Immature natural killer cell (primary cell): Measurements from ENCODE around the gene DPEP3. TPM values are rescaled to one million over a fixed set of nuclear protein-coding genes. Genes with fewer than 3 reads are reported as not detected.
"Not testable (repeated sequence)": the region's sequence is repeated elsewhere in the genome, so short reads cannot be mapped to it uniquely, and the experiment has no call there.

ENCODE experiments used
- DNase-seq, 3 donors: peaks; one replicate each; pipeline ENCODE4 v3.0.0; 2022; ENCODE audit warnings: mixed read lengths in 1 of 3
- H3K27ac Mint-ChIP-seq, 6 donors: one replicate each; pipeline ENCODE4 v1.8.0; 2020; ENCODE audit warnings: mixed read lengths in 6 of 6, mild to moderate bottlenecking in 5 of 6, inconsistent platforms in 4 of 6, moderate library complexity in 3 of 6
- H3K27me3 Mint-ChIP-seq, 3 donors: one replicate each; pipeline ENCODE4 v1.8.0; 2020 to 2021; ENCODE audit warnings: low read depth in 3 of 3, mild to moderate bottlenecking in 3 of 3, mixed read lengths in 3 of 3, moderate library complexity in 3 of 3, inconsistent platforms in 1 of 3
- H3K36me3 Mint-ChIP-seq, 3 donors: one replicate each; pipeline ENCODE4 v1.8.0; 2020; ENCODE audit warnings: mixed read lengths in 3 of 3, inconsistent platforms in 2 of 3, mild to moderate bottlenecking in 2 of 3
- H3K4me1 Mint-ChIP-seq, 2 donors: one replicate each; pipeline ENCODE4 v1.8.0; 2020; ENCODE audit warnings: inconsistent platforms in 2 of 2, mild to moderate bottlenecking in 2 of 2, mixed read lengths in 2 of 2, moderate library complexity in 1 of 2
- H3K4me3 Mint-ChIP-seq, 5 donors: one replicate each; pipeline ENCODE4 v1.8.0; 2020; ENCODE audit warnings: mild to moderate bottlenecking in 5 of 5, mixed read lengths in 5 of 5, inconsistent platforms in 3 of 5, moderate library complexity in 3 of 5
- H3K9me3 Mint-ChIP-seq, 6 donors: one replicate each; pipeline ENCODE4 v1.8.0; 2020; ENCODE audit warnings: mild to moderate bottlenecking in 6 of 6, mixed read lengths in 6 of 6, inconsistent platforms in 4 of 6, moderate library complexity in 3 of 6
- polyA plus RNA-seq, 3 donors: library from polyadenylated mRNA; unstranded; fragments of 300-500 nt; fragmentation: Illumina TruSeq; gene quantifications; one replicate each; pipeline ENCODE4 v1.2.3, GENCODE V29; 2021

The DPEP3 gene
- polyA plus RNA-seq, 3 donors from 2014 or later: 0.11 TPM; not detected in 2

DNA sequence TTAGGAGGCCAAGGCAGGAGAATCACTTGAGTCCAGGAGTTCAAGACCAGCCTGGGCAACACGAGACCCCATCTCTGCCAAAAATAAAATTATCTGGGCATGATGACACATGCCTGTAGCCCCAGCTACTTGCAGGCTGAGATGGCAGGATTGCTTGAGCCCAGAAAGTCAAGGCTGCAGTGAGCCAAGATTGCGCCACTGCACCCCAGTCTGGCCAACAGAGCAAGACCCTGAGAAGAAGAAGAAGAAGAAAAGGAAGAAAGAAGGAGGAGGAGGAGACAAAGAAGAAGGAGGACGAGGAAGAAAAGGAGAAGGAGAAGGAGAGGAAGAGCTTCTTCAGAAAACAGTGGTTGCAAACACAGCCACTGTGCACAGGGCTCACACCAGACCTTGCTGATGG, 8.4 kb upstream of the DPEP3 start:
- H3K4me1 Mint-ChIP-seq: peaks cover 34 to 53% of the 10 kb centered on the region in 2 donors
- peaks cover 0 to 6% (median 0%) of the 10 kb centered on the region in 3 donors for H3K27me3 Mint-ChIP-seq
- DNase-seq: no peak
- H3K4me3 Mint-ChIP-seq: no peak overlapping the region
- H3K27ac Mint-ChIP-seq: peak overlapping the region in 3 of 6 donors; percentile 48 to 91 (median 53)
- H3K36me3 Mint-ChIP-seq: peaks cover 0 to 4% (median 0%) of the 10 kb centered on the region in 3 donors
- no peaks in the 10 kb centered on the region for H3K9me3 Mint-ChIP-seq

DNA sequence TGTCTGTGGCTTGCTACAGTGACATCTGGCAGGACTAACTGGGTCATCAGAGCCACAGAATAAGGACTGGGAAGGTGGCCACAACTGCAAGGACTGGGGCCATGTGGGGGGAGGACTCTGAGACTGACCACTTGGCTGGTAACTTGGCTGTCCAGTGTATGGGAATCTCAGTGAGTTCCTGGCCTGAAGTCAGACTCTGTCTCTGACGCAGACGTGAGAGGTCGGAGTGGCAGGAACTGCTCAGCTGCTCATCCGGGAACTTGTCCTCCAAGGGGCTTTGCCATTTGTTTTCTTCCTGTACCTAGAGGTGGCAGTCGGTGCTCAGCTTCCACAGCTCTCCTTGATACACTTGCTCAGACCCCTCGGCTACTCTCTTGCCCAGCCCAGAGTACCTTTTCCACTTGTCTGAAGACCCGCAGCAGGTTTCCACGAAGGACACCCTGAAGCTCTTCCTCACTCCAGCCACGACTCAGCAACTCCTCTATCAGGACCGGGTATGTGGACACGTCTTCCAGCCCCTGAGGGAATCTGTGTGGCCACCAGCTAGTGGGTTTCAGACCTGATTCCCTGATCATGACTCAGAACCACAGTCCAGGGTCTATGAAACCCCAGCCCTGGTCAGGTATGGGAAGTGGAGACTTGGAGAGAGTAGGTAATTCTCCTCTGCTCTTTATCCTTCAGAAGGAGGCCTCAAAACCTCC, 7.3 kb upstream of the DPEP3 start:
- Mint-ChIP-seq H3K4me3 (no peak overlapping the region), H3K27ac (peak overlapping the region in 4 of 6 donors; percentile 16 to 75 (median 50)), H3K9me3 (no peaks in the 10 kb centered on the region), H3K36me3 (peaks cover 0 to 4% (median 0%) of the 10 kb centered on the region in 3 donors), H3K27me3 (peaks cover 0 to 7% (median 2%) of the 10 kb centered on the region in 3 donors), H3K4me1 (peaks cover 34 to 56% of the 10 kb centered on the region in 2 donors)
- DNase-seq: no peak

DNA sequence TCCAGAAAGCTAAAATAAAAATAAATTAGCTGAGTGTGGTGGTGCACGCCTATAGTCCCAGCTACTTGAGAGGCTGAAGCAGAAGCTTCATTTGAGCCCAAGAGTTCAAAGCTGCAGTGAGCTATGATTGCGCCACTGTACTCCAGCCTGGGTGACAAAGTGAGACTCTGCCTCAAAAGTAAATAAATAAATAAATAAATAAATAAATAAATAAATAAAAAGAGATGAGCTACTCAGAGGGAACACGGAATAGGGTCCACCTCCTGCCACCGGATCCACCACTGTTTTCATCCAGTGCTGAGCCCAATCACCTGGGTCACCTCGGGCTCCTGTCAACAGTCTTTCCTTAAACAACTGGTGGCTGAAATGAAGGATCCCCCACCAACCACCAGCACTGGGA, 6.7 kb upstream of the DPEP3 start:
- Mint-ChIP-seq H3K27ac (no peak overlapping the region), H3K4me3 (no peak overlapping the region), H3K9me3 (no peaks in the 10 kb centered on the region), H3K27me3 (peaks cover 0 to 7% (median 2%) of the 10 kb centered on the region in 3 donors), H3K36me3 (peaks cover 0 to 4% (median 0%) of the 10 kb centered on the region in 3 donors), H3K4me1 (peaks cover 33 to 52% of the 10 kb centered on the region in 2 donors)
- DNase-seq: no peak

DNA sequence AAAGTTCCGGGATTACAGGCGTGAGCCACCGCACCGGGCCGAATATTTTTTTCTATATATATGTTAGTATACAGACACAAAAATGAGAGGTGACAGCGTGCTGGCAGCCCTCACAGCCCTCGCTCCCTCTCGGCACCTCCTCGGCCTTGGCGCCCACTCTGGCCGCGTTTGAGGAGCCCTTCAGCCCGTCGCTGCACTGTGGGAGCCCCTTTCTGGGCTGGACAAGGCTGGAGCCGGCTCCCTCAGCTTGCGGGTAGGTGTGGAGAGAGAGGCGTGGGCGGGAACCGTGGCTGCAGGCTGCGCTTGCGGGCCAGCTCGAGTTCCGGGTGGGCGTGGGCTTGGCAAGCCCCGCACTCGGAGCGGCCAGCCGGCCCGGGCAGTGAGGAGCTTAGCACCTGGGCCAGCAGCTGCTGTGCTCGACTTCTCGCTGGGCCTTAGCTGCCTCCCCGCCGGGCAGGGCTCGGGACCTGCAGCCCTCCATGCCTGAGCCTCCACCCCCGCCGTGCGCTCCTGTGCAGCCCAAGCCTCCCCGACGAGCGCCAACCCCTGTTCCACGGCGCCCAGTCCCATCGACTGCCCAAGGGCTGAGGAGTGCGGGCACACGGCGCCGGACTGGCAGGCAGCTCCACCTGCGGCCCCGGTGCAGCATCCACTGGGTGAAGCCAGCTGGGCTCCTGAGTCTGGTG, 1.9 kb upstream of the DPEP3 start:
- no peaks in the 10 kb centered on the region for H3K9me3 Mint-ChIP-seq
- no peaks in the 10 kb centered on the region for H3K36me3 Mint-ChIP-seq
- no peak overlapping the region for H3K4me3 Mint-ChIP-seq
- H3K4me1 Mint-ChIP-seq: peaks cover 22 to 23% of the 10 kb centered on the region in 2 donors
- no peak for DNase-seq
- peaks cover 0 to 7% (median 2%) of the 10 kb centered on the region in 3 donors for H3K27me3 Mint-ChIP-seq
- H3K27ac Mint-ChIP-seq: no peak overlapping the region

DNA sequence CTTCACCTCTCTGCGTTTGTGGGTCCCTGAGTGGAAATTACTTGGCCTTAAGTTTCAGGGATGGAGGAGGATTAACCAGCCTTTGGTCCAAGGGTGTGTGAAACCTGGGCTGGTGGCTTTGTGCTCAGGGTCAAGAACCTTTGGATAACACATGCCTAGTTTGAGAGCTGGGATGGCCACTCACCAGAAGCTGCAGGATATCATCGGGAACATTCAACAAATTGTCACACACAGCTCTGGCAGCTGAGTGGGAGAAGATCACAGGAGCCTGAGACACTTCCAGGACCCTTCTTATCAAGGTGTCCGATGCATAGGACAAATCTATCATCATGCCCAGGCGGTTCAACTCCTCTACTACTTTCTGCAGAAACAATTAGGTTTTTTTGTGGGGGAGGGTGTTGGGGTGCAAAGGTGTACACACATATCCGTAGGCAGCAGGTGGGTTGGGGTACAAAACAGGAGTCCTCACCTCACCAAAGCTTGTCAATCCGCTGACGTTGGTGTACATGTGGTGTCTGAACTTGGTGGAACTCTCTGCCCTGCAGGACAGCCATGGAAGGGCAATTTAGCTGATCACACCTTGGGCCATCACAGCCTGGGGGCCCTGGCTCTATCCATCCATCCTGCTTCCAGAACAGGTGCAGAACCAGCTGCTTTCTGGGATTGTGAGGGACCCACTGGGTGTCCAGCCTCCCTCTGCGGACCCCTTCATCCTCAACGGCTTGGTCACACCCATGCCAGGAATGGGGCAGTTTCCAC, 2.7 kb downstream of the DPEP3 start:
- H3K27ac Mint-ChIP-seq: peak overlapping the region in 1 of 6 donors; percentile 30
- H3K9me3 Mint-ChIP-seq: no peaks in the 10 kb centered on the region
- H3K4me1 Mint-ChIP-seq: no peaks in the 10 kb centered on the region
- H3K4me3 Mint-ChIP-seq: no peak overlapping the region
- peaks cover 0 to 1% (median 0%) of the 10 kb centered on the region in 3 donors for H3K27me3 Mint-ChIP-seq
- DNase-seq: no peak
- H3K36me3 Mint-ChIP-seq: no peaks in the 10 kb centered on the region

DNA sequence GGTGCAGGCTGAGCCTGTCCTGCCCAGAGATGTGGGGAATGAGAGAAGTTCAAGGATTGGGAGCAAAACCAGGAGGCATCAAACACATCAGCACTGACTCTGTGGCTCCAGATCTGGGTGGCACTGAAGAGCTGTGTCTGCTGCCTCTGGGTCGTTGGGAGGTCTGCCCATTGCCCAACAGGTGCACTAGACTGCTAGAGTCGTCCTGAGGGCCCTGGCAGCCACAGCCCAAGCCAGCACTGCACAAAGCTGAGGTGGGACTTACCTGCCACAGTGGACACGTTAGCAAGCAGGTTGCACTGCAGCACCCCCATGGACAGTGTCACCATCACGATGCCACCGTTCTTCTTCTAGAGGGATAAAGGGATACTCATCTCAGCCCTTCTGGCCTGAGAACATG, 3.3 kb downstream of the DPEP3 start:
- H3K4me3 Mint-ChIP-seq: no peak overlapping the region
- no peak overlapping the region for H3K27ac Mint-ChIP-seq
- no peak for DNase-seq
- H3K27me3 Mint-ChIP-seq: peaks cover 0 to 1% (median 0%) of the 10 kb centered on the region in 3 donors
- H3K36me3 Mint-ChIP-seq: no peaks in the 10 kb centered on the region
- H3K9me3 Mint-ChIP-seq: no peaks in the 10 kb centered on the region
- no peaks in the 10 kb centered on the region for H3K4me1 Mint-ChIP-seq

DNA sequence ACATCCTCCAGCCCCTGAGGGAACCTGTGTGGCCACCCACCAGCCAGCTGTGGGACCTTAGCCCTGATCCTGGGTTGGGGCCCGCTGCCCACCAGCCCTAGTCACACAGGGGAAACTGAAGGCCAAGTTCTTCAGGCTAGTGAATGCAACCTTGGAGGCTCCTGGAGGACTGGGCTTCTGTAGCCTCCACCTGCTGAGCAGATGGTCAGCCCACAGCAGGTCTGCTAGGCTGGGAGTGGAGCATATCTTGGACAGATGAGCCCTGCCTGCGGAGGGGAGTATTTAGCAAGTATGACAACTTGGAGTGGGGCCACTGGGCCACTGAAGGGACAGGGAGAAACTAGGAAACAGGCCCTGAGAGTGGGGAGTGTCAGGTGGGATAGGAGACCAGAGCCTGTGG, 4.1 kb downstream of the DPEP3 start:
- no peak for DNase-seq
- Mint-ChIP-seq H3K4me3 (no peak overlapping the region), H3K27me3 (peaks cover 0 to 1% (median 0%) of the 10 kb centered on the region in 3 donors), H3K4me1 (no peaks in the 10 kb centered on the region), H3K27ac (no peak overlapping the region), H3K36me3 (no peaks in the 10 kb centered on the region), H3K9me3 (no peaks in the 10 kb centered on the region)

DNA sequence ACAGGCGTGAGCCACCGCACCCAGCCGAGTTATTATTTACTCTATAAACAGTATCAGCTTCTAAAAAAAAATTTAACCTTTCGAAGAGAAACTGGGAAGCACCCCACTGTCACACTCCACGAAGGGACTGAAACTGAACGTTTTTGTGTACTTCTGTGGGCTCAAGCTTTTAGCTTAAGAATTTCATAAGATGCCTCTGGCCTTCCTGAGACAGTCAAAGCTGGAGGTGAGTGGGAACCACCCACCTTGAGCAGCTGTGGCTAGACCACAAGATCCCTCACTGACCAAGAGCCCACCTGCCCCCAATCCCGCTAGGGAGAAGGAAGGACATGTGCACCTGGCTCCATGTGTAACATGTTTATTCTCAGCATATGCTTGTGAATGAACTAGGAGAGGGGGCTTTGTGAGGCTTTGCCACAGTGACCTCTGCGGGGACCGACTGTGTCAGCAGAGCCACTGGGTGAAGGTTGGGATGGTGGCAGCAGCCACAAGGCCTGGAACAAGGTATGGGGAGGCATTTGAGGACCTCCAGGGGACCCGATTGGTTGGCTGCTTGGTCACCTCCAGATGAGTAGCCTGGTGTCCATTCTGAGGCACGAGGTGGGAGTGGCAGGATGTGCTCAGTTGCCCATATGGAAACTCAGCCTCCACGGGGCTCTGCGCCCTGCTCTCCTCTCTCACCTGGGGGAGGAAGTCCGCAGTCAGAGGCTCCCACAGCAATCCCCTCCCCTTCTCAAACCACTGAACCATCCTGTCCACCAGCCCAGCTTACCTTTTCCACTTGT, 4.8 kb downstream of the DPEP3 start:
- Mint-ChIP-seq H3K27ac (no peak overlapping the region), H3K4me1 (no peaks in the 10 kb centered on the region), H3K36me3 (no peaks in the 10 kb centered on the region), H3K4me3 (no peak overlapping the region), H3K9me3 (no peaks in the 10 kb centered on the region), H3K27me3 (peaks cover 0 to 1% (median 0%) of the 10 kb centered on the region in 3 donors)
- DNase-seq: no peak

DNA sequence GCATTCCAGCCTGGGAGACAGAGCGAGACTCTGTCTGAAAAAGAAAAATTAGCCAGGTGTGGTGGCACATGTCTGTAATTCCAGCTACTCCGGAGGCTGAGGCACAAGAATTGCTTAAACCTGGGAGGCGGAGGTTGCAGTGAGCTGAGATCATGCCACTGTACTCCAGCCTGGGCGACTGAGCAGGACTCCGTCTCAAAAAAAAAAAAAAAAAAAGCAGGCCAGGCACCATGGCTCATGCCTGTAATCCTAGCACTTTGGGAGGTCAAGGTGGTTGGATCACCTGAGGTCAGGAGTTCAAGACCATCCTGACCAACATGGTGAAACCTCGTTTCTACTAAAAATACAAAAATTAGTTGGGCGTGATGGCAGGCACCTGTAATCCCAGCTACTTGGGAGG, 8.0 kb downstream of the DPEP3 start:
- not testable (repeated sequence) for H3K36me3 Mint-ChIP-seq, H3K4me3 Mint-ChIP-seq, H3K27ac Mint-ChIP-seq, H3K9me3 Mint-ChIP-seq, H3K27me3 Mint-ChIP-seq, DNase-seq
- H3K4me1 Mint-ChIP-seq: peaks cover 13 to 17% of the 10 kb centered on the region in 2 donors

DNA sequence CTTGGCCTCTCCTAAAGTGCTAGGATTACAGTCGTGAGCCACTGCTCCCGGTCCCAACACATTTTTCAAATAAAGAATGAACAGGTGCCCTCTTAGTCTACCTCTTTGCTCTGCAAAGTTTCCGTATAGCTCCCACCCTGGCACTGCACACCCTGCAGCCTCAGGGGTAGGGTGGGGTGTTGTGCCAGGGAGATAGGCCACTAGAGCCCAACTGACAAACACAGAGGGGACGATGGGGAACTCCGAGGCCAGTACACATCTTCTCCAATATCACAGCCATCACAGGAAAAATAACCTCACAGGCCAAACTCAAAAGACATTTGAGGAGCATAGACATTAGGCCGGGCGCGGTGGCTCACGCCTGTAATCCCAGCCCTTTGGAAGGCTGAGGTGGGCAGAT, 9.2 kb downstream of the DPEP3 start:
- Mint-ChIP-seq H3K9me3 (no peaks in the 10 kb centered on the region), H3K4me3 (peak overlapping the region in 3 of 5 donors; percentile 34 to 60 (median 52)), H3K27me3 (peaks cover 3 to 9% (median 5%) of the 10 kb centered on the region in 3 donors), H3K4me1 (peaks cover 22 to 25% of the 10 kb centered on the region in 2 donors), H3K36me3 (no peaks in the 10 kb centered on the region), H3K27ac (peak overlapping the region in 2 of 6 donors; percentile 64 to 69)
- no peak for DNase-seq

DNA sequence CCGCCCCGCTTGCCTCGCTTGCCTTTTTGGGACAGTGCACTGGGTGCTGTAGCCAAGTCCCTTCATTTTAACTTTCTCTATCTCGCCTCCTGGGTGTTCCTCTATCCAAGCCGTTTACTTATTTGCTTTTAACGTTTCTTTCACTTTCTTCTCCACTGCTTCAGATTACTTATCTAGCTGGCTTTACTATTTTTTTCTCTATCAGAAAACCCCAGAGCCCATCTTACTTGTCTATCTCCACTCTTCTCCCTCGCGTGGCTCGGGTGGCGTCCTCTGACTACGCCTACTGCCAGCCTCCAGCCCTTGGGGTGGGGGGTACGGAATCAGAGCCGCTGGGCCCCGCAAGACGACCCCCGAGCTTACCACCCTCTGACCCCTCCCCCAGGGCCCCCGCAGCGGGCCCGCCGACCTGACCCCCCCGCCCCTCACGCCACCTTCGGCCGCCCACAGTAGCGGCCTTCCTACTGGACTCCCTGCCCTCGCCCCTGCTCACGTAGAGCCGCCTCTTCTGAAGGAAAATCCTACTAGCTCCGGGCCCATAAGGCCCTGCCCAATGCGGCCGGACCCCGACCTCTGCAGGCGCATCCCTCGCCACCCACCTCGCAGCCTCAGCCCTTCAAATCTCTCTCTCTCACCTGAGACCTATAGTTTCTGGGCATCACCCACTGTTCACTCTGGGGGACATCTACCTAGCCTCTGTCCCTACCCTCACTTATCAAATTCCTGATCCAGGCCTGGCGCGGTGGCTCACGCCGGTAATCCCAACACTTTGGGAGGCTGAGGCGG, 10.9 kb downstream of the DPEP3 start:
- DNase-seq: peak; percentile 25 to 31 (median 30)
- H3K27me3 Mint-ChIP-seq: peaks cover 2 to 9% (median 5%) of the 10 kb centered on the region in 3 donors
- H3K4me1 Mint-ChIP-seq: peaks cover 24 to 25% of the 10 kb centered on the region in 2 donors
- H3K36me3 Mint-ChIP-seq: no peaks in the 10 kb centered on the region
- H3K4me3 Mint-ChIP-seq: peak overlapping the region; percentile 89 to 94 (median 92)
- no peaks in the 10 kb centered on the region for H3K9me3 Mint-ChIP-seq
- H3K27ac Mint-ChIP-seq: peak overlapping the region; percentile 85 to 96 (median 91)

DNA sequence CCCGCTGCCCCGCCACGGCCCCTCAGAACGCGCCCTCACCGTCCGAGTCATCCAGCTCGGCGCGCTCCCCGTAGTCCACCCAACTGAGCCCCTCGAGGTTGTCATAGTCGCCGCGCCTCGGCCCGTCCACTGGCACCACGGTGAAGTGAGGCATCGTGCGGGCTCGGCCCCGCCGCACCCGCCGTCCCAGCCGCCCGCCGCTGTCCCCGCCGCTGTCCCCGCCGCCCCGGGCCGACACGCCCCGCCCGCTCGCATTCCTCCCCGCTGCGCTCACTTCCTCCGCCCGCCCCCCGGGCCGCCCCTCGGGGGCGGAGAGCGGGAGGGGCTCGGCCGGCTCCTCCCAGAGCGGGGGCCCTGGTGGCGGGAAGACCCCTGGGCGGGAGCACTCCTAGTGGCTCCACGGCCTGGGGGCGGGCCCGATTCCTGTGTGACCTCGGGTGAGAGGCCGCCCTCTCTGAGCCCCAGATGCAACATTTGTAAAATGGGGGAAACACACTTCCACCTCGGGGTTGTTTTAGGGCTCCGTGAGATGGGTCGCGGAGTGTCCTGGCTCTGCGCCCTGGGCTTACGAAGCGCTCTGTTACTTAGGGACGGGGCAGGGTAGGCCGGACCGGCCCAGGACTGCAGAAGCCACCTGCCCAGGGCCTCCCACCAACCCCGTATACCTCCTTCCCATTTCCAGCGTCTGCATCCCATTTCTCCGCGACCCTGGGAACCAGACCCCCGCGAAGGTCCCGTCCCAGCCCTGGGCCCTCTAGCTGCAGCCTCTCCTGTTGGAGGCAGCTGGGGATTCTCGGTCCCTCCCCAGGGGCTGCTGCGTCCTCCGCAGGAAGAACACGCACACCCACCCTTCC, 11.7 kb downstream of the DPEP3 start, which contains the start of gene SLC12A4:
Gene SLC12A4, minus strand, starts transcription at position 238 of the 854 bp plus-strand sequence. Its CDS starts 84 bp downstream, at position 154.
- peak within 1 kb of the TSS; percentile 89 to 96 (median 96) for H3K4me3 Mint-ChIP-seq
- no peaks in the 10 kb centered on the region for H3K36me3 Mint-ChIP-seq
- H3K27ac Mint-ChIP-seq: peak within 1 kb of the TSS; percentile 88 to 96 (median 92)
- peaks cover 2 to 9% (median 5%) of the 10 kb centered on the region in 3 donors for H3K27me3 Mint-ChIP-seq
- no peaks in the 10 kb centered on the region for H3K9me3 Mint-ChIP-seq
- peaks cover 24 to 25% of the 10 kb centered on the region in 2 donors for H3K4me1 Mint-ChIP-seq
- DNase-seq: peak; percentile 85 to 89 (median 85)
